ENCODE measurements around the gene CANT1.
"Not testable (repeated sequence)": the region's sequence is repeated elsewhere in the genome, so short reads cannot be mapped to it uniquely, and the experiment has no call there.

CANT1 gene

DNA sequence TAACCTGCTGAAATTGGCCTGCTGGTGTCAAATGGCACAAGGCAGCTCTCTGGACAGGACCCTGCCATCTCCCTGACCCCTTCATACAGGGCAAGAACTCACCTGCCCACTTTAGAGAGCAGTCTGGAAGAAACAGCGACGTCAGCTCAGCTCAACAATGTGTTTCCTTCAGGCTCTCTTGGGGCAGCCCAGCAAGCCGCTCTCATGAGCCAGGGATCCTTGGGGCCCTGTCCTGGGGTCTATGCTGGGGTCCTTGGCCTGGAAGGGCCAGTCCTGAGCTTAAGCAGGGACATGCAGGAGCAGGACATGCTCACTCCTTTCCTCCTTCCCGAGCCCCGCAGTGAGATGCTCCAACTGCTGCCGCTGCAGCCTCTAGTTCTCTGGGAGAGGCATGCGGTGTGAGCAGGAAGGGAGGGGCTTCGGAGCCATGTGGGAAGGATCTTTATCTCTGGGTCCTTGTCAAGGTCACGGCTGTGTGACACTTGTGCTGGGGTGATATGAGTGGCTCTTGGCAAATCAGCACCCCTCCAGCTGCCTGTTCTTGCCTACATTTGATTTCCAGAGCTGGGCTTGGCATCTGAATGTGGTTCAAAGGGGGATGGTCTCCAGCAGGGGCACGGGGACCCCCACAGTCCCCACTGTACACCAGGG is 17.8 kb upstream of the CANT1 start:
- DNase-seq = no peak

- no peak for DNase-seq
Measured at GRCh38 chr17:79026376-79027273, 17.1 kb upstream of the CANT1 start.

GRCh38 chr17:79024901-79025737 is 15.6 kb upstream of the CANT1 start:
- no peak for DNase-seq

DNA sequence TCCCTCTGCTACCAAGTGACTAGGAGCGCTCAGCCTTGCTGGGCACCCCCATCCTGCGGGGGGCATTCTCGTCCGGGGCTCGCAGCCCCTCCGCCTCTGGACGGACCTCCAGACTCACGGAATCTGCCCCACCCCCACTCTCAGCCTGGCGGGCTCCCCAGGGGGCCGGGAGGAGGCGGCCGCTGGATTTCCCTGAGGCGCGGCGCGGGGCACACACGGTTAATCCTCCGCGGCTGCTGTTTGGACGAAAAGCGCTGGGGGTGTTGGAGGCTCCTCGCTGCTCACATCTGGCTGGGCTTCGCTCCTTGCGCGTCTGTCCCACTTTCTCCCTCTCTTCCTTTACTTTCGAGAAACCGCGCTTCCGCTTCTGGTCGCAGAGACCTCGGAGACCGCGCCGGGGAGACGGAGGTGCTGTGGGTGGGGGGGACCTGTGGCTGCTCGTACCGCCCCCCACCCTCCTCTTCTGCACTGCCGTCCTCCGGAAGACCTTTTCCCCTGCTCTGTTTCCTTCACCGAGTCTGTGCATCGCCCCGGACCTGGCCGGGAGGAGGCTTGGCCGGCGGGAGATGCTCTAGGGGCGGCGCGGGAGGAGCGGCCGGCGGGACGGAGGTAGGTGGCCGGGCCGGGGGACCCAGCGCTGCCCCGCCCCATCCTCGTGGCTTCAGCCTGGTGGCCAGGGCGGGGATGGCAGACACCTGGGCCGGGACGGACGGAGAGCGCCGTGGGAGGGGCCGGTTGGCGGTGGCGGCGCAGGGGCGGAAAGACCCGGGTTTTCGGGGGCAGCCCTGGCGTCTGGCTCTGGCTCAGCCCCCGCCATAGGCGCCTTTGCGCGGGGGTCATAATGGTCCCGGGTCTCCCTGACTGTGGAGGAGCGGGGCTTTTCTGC is 14.6 kb upstream of the CANT1 start, which contains the start of gene C1QTNF1:
Gene C1QTNF1 (plus strand): TSS at position 284 of the 886 bp plus-strand sequence. CDS start 19,800 bp downstream, outside the sequence.
- peak; percentile 25 for DNase-seq

GRCh38 chr17:79023180-79023705 is 13.7 kb upstream of the CANT1 start:
- DNase-seq = no peak

GRCh38 chr17:79022507-79022991 is 13.0 kb upstream of the CANT1 start:
- DNase-seq = no peak

DNA sequence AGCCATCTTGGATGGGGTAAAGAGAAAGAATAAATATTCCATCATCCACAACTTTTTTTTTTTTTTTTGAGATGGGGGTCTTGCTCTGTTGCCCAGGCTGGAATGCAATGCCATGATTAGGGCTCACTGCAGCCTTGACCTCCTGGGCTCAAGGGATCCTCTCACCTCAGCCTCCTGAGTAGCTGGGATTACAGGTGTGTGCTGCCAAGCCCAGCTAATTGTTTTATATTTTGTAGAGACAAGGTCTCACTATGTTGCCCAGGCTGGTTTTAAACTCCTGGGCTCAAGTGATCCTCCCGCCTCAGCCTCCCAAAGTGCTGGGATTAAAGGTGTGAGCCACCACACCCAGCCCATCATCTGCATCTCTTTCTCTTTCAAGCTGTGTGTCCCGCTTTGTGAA is 12.4 kb upstream of the CANT1 start:
- DNase-seq = not testable (repeated sequence)

DNA sequence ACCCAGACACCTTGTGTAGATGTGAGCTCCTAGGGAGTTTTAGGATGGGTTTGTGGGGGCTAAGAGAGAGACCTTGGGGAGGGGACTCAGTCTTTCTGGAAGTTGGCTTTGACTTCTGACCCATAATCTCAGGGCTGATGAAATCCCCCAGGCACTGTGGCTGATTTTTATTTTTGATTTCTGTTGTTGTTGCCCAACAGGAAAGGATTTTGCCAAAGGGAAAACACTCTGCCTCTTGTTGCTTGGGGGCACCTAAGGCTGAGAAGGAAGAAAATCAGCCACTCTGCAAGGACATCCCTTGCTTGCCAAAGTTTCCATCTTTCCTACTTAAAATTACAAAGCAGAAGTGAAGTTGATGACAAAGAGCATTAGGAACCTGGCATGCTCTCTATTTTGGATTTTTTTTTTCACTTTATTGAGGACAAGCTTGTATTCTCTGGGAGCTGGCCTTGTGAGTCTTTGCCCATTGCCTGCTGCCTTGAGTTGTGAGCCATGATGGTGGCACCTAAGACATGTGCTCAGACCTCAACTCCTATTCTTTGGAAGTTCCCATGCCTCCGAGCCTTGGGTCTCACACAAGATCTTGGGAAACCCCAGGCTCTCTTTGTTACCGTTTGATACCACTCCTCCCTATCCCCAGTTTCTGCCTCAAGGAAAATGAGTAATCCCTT is 11.2 kb upstream of the CANT1 start:
- DNase-seq = no peak

DNA sequence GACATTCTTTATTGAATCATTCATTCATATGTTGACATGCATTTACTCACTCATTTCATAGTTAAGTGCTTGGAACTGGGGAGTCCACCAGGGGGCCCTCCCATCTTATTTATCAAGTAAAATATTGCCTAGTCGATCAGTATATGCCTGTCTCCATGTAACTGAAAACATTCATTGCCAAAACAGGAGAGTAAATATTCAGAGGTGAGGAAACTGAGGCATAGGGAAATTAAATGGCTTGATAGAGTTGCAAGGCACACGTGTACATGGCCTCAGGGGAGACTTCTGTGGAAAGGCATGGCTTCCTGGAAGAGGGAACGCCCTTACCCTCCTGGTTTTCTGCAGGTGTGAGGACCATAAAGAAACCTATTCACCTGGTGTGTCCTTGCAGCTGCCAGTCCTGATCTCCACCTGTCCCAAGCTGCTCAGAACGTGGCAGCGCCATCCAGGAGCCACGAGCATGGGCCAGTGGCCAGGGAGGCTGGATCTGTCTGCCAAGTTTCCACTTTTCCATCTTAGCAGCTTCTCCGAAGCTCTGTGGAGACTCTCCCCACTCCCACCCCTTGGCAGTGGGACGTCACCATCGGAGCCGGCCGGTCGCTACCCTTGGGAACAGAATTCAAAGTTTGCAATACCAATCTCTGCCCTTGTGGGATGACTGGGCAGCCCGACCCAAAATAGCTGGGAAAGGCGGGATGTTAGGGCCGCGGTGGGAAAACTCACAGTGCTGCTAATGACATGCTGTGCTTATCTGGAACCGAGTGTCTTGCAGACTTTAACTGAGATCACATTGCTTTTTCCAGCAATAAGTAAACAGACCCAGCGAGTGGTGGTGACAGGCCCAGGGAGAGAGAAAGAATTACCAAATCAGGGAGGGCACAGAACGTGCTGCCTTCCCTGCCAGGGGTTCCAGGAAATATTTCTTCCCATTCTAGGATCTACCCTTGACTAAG is 10.3 kb upstream of the CANT1 start:
- peak; percentile 35 for DNase-seq

DNA sequence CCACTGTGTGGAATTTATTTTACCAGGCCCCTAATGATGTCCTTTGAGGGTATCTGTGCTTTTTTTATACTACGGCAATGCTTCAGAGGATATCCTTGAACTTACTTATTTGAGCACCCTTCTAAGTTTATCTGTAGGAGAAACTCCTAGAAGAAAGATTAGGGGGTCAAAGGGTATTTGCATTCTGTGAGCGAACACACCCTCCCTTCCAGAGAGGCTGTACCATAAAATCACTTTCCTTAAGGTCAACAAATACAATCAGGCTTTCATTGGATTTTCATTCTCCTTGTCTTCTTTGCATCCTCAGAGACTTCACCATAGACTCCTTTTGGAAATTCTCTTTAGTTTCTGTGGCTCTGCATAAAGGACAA is 9.7 kb upstream of the CANT1 start:
- no peak for DNase-seq

GRCh38 chr17:79018370-79018695 is 8.8 kb upstream of the CANT1 start:
- no peak for DNase-seq

DNA sequence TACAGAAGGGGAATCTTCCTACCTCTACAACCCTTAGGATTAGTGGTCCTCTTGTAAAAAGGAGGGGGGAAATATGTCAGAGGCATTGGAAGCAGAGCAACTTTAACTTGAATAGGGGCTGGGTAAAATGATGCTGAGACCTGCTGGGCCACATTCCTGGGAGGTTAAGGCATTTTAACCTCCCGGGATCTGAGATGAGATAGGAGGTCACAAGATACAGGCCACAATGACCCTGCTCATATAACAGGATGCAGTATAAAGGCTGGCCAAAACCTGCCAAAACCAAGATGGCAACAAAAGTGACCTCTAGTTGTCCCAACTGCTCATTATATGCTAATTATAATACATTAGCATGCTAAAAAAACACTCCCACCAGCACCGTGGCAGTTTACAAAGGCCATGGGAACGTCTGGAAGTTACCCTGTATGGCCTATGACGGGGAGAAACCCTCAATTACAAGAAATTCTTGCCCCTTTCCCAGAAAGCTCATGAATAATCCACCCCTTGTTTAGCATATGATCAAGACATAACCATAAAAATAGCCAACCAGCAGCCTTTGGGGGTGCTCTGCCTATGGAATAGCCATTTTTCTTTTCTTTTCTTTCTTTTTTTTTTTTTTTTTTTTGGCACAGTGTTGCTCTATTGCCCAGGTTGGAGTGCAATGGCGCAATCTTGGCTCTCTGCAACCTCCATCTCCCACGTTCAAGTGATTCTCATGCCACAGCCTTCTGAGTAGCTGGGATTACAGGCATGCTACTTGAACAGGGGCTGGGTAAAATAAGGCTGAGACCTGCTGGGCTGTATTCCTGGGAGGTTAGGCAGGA is 8.2 kb upstream of the CANT1 start:
- no peak for DNase-seq

- no peak for DNase-seq
Measured at GRCh38 chr17:79014158-79014758, 4.7 kb upstream of the CANT1 start.

- no peak for DNase-seq
Measured at GRCh38 chr17:79012563-79013134, 3.1 kb upstream of the CANT1 start.

DNA sequence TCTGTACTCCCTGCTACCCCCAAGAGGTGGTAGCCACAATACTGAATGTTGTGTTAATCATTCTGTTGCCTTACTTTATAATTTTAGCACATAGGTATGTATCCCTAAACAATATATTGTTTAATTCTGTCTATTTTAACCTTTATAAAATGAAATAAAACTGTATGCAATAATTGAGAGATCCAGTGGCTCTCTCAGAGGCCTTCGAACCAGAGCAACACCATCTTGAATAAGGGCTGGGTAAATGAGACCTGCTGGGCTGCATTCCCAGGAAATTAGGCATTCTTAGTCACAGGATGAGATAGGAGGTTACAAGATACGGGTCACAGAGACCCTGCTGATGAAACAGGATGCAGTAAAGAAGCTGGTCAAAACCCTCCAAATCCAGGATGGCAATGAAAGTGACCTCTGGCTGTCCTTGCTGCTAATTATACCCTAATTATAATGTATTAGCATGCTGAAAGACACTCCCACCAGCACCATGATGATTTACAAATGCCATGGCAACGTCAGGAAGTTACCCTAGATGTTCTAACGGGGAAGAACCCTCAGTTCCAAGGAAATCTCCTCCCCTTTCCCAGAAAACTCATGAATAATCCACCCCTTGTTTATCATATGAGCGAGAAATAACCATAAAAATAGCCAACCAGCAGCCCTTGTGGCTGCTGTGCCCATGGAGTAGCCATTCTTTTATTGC is 2.0 kb upstream of the CANT1 start:
- no peak for DNase-seq

DNA sequence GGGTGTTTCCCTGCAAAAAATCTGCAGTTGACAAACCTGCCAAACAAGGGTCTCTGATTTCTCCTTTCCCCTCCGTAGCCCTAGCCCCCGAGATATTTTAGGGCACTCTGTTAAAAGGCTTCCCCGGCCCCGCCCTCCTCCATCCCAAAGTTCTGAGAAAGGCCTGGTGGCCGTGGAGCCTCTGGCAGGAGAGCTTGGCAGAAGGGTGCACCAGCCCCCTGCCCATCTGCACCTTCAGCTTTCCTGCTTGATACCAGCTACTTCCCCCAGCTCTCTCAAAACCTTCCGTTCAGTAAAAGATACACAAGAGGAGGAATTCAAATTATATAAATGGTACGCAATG is 711 bp upstream of the CANT1 start:
- no peak for DNase-seq

DNA sequence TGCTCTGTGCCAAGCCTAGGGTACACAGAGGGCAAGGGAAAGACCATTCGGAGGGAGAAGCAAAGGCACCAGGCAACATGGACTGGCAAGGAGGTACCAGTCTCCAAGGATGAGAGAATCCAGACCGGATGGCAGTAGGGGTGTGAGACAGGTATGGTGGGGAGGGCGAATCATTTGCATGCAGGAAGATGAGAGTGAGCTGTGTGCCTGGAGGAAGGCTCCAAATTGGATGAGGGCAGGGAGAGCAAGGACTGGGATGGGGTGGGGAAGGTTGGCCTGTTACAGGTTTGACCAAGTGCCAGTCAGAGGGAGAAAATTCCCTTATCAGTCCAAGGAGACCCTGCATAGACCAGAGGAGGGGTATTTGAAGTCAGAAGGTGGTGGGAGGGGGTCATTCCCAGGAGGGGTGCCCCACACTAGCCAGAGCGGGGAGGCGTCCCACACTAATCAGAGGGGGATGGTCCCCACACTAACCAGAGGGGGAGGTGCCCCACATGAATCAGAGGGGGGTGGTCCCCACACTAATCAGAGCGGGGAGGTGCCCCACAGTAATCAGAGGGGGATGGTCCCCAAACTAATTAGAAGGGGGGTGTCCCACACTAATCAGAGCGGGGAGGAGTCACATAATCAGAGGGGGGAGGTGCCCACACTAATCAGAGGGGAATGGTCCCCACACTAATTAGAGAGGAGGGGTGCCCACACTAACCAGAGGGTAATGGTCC is 737 bp downstream of the CANT1 start:
- no peak for DNase-seq
